ENCODE results near the gene COPS6.
A peak's percentile ranks its signal among the peaks of the same experiment; 100 is the strongest.

COPS6 gene

DNA sequence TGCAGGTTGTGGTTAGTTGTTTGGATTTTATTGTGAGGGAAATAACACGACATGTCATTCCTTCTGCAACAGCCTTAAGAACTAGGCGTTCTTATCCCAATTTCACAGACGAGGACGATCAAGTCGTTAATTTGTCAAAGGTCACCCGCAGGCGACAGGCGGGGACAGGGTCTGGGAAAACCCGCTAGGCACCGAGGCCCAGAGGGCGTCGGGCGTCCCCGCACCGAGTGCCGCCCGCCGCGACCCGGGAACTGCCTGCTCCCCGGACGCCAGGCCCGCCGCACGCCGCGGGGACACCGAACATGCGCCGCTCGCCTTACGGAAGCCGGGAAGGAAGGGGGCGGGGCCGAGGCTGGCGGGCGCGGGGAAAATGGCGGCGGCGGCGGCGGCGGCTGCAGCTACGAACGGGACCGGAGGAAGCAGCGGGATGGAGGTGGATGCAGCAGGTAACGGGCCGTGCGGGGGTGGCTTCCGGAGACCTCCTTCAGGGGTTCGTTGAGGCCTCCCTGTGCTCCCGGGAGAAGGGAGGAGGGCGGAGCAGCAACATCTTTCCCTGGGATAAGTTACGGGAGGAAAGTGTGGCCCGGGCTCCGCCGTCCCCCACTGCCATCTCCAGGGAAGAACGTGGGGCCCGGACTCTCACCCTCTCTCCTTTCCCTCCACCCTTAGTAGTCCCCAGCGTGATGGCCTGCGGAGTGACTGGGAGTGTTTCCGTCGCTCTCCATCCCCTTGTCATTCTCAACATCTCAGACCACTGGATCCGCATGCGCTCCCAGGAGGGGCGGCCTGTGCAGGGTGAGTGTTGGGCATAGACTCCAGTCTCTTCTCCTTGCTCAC lies at the start of gene COPS6:
TSS of gene COPS6 (plus strand) at position 349 of the 837 bp plus-strand sequence. CDS start at position 371, 22 bp downstream.
- DNase-seq (ENCODE audit: low spot score), result peak; percentile 91

DNA sequence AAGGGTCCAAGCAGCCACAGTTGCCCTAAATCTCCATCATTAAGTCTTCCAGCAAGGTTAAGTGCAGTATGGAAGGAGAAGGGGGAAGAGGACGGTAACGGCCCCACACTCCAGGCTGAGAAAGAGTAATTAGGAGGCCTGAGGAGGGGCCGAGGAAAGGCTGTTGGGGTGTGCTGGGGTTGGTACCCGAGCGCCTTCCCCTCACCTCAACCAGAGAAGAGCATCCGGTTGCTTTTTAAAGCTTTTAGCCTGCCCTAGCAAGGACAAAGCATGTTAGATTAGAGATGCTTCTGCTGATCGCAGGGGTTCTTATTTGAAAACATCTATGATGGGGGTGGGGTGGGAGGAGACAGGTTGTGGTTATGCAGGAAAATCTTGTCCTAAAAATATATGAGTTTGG lies 48.2 kb upstream of the COPS6 start:
- no peak for DNase-seq (ENCODE audit: low spot score)

DNA sequence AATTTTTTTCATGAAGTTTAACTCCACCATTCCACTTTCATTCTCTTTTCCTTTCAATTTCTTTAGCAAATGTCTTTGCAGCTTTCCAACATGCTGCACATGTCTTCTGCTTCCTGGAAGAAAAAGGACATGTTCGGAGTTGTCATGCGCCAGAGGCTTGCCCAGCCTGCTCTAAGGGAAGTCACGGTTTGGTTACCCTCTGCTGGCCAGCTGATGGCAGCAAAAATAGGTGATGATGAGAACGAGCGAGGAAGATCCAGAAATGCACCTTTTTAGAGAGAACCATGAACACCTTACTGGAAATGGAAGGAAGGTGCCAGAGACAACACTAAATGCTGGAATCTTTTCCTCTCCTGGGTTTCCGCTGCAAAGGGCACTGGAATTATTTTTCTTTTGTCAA lies 44.1 kb upstream of the COPS6 start:
- DNase-seq (ENCODE audit: low spot score), result no peak

DNA sequence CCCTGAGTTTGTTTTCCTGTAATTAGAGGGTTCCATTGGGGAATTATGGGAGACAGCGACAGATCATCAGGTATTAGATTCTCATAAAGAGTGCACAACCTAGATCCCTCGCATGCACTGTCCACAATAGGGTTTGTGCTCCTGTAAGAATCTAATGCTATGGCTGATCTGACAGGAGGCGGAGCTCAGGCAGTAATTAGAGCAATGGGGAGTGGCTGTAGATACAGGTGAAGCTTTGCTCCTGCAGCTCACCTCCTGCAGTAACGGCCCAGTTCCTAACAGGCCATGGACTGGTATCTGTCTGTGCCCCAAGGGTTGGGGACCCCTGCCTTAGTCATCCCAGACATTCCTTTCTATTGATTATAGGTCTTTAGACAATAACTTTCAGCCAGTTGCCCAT lies 40.1 kb upstream of the COPS6 start:
- DNase-seq (ENCODE audit: low spot score), result no peak

DNA sequence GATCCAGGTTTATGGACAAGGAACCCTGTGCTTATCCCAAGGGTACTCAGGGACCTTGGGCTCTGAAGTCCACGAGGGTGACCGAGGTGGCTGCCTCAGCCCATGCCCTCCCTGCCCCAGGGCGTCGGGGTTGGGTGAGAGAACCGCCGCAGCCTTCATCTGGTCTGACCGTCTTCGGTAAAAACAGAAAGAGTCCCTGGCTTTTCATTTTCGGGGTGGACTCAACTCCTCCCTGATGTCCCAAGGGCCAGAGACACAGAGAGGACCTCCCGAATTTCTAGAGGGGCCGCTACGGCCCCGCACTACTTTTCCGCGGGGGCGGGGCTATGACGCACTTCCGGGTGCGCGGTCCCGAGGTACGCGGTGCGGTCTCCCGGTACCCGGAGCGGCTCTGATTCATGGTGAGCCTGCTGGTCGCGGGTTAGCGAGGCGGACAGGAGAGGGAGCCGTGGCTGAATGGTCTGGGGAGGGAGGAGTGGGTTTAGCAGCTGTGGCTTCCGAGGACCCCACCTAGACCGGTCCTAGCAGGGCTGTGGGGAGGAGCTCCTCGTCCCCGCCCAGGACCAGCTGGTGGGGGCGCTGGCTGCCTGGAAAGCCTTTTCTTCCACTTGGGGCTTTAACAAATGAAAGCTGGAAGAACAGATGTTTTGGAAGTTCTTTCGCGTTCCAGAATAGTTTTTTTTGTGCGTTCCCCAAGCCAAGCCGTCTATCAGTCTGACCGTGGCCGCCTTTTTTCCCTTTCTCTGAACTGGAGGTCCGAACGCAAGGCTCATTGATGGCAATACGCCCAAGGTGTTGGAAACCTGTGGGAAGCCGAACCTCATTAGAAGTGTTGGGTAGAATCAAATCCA lies 39.1 kb upstream of the COPS6 start, which contains the start of gene ZSCAN21:
TSS of gene ZSCAN21 (plus strand) at position 334 of the 851 bp plus-strand sequence. CDS start 7,233 bp downstream, outside the sequence.
- DNase-seq (ENCODE audit: low spot score), result peak; percentile 95

DNA sequence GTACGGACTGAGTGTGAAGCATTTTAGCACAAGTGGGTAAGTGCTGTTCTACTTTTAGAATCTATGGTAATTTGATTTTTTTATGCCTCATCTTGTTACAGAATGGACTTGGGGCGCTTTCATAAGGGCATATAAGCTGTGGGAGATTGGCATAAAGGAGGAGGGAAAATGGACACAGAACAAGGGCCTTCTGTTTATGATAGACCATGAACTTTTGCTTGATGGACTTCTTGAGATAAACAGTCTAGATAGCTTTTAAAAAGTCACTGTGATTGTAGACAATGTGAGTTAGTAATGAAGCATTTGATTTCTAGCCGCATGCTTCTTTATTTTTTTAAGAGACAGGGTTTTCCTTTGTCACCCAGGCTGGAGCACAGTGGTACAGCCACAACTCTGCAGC lies 37.2 kb upstream of the COPS6 start:
- DNase-seq (ENCODE audit: low spot score), result no peak

DNA sequence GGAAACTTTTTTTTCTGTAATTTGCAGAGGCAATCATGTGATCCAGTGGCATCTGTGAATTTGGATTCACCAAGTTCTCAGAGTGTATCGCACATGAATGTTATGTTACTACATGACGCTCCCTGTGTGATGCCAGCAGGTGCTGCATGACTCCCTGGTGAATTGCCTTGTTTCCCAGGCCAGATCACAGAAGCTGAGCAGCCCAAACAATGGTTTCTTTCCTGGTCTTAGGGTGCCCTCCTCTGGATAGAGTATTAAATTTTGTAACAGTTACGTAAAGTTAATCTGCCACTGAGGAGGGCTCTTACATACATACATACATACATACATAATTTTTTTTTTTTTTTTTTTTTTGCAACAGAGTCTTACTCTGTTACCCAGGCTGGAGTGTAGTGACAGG lies 35.6 kb upstream of the COPS6 start:
- DNase-seq (ENCODE audit: low spot score), result peak; percentile 75

DNA sequence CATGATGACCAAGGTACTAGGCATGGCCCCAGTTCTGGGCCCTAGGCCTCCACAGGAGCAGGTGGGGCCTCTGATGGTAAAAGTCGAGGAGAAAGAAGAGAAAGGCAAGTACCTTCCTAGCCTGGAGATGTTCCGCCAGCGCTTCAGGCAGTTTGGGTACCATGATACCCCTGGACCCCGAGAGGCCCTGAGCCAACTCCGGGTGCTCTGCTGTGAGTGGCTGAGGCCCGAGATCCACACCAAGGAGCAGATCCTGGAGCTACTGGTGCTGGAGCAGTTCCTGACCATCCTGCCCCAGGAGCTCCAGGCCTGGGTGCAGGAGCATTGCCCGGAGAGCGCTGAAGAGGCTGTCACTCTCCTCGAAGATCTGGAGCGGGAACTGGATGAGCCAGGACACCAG lies 31.8 kb upstream of the COPS6 start:
- DNase-seq (ENCODE audit: low spot score), result no peak

DNA sequence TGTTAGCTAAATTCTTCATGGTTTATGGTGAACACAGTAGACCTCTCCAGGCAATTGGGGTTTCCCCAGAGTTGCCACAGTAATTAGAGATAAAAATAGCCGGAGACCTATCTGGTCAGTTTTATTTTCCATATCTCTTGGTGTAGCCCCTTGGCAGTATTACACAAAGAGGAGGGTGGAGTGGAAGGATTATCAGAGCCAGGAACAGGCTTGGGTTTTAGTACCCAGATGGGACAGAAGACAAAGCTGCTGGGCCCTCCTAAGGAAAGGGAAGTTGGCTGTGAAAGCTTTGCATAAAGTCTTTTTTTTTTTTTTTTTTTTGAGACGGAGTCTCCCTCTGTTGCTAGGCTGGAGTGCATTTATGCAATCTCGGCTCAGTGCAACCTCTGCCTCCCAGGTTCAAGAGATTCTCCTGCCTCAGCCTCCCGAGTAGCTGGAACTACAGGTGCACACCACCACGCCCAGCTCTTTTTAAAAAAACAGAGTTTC lies 29.5 kb upstream of the COPS6 start:
- DNase-seq (ENCODE audit: low spot score), result no peak

DNA sequence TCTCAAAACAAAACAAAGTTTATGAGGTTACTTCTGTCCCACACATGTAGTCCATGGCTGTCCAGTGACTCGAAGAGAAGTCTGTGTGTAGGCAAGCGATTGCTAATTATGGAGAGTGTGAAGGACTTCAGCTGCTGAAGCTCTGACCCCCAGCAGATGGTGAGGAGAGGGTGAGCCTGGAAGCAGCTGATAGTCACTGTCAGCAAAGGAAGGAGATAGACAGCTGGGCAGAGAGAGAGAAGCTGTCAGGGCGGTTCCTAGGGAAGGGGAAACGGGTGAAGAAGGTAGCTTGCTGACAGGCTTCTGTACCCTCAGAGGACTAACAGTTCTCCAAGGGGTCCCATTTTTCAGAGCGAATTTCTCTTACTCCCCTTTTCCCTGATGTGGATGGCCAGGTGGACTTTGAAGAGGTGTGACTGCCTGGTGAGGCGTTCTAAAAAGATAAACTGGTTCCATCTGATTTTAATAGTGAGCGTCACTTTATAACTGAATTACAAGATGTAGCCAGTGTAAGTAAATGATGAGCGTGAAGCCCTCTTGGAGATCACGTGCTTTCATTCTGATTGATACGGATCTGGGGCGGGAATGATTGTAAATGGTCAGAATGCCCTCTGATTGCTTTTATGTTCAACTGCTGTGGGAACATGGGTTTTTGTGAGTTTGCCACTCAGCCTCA lies 27.1 kb upstream of the COPS6 start:
- no peak for DNase-seq (ENCODE audit: low spot score)

DNA sequence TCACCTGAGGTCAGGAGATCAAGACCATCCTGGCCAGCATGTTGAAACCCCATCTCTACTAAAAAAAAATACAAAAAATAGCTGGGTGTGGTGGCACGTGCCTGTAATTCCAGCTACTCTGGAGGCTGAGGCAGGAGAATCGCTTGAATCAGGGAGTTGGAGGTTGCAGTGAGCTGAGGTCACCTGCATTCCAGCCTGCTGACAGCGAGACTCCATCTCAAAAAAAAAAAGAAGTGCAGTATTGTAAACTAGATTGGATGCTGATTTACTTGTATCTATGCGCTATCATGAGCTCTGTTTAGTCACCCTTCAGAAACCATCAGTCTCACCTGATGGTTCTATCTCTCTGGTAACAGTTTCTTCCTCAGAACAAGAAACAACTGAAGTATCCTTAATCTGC lies 25.4 kb upstream of the COPS6 start:
- DNase-seq (ENCODE audit: low spot score), result no peak

DNA sequence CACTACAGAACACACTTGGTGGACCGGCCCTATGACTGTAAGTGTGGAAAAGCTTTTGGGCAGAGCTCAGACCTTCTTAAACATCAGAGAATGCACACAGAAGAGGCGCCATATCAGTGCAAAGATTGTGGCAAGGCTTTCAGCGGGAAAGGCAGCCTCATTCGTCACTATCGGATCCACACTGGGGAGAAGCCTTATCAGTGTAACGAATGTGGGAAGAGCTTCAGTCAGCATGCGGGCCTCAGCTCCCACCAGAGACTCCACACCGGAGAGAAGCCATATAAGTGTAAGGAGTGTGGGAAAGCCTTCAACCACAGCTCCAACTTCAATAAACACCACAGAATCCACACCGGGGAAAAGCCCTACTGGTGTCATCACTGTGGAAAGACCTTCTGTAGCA lies 24.6 kb upstream of the COPS6 start:
- DNase-seq (ENCODE audit: low spot score), result no peak

DNA sequence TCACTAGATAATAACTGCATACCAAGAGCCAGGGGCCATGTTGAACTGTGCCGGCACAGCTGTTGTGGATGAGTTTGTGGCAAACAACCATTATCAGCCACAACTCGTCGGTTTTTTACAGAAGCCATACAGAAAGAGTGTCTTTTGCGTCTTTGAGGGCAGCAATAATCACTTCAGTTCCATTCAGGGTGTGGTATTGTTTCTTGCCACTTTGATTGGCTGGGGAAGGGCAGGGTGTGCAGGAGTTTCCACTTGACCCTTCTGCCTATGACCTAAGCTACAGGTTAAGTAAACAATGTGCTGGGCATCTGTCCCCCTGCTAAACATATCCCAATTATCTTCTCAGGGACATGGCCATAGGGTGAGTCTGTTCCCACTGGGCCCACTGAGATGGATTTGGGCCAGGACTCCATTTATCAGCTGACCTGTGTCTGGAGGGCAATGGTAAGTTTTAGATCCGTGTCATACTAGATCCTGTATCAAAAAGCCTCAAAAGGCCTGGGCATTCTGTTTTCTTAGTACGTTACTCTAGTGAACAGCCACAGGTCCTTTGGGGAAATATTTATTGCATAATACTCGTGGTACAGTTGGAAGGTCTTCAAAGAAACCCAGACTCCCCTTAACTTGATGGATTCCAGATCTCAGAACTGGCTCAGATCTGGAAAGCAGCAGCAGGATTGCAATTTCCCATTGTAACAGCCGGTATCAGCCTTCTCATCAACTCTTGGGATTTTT lies 23.1 kb upstream of the COPS6 start:
- peak; percentile 58 for DNase-seq (ENCODE audit: low spot score)

DNA sequence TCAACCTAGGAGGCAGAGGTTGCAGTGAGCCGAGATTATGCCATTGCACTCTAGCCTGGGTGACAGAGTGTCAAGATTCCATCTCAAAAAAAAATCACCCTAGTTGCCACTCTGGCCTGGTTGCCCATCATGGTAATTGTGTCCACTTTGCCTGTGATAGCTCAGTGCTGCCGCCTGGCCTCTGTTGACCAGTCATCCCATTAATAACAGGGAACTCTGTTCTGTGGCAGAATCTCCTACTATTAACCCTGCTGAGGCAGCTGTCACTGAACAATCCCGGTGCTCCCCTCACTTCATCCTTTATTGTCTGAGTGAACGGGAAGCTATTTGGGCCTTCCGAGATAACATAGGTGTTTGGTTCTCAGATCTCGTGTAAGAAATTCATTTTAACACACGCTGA lies 21.8 kb upstream of the COPS6 start:
- no peak for DNase-seq (ENCODE audit: low spot score)

DNA sequence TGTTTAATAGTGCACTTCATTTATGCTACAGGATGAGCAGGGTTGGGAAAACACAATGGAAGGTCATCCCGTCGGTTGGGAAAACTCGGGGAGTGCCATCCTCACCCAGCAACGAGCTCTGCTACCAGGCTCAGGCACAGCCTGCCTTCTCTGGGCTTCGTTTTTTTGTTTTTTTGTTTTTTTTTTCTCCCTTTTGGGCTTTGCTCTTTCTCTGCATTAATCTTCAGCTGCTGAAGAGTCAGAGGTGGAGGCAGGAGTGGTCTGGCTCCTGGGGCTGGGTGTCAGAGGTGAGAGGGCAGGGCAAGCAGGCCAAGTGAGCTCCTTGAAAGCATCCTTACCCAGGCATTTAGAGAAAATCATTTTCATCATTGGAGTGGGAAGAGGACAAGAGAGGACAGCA lies 18.8 kb upstream of the COPS6 start:
- no peak for DNase-seq (ENCODE audit: low spot score)

DNA sequence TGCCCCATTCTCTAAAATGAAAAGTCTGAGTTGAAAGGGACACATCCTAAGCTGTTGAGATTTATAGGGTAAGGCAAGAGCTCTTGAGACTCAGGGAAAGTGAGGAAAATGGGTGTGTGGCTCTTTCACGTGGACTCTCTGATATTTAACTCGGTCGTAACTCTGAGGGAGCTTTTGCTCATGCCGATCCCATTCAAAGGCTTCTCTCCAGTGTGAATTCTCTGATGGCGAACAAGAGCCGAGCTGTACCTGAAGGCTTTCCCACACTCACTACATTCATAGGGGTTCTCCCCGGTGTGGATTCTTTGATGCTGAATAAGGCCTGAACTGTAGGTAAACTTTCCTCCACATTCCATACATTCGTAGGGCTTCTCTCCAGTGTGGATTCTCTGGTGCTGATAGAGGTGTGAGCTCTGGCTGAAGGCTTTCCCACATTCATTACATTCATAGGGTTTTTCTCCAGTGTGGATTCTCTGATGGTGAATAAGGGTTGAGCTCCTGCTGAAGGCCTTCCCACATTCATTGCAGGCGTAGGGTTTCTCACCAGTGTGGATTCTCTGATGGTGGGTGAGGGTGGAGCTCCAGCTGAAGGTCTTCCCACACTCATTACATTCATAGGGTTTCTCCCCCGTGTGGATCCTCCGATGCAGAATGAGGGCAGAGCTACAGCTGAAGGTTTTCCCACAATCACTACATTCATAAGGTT lies 17.6 kb upstream of the COPS6 start:
- no peak for DNase-seq (ENCODE audit: low spot score)

DNA sequence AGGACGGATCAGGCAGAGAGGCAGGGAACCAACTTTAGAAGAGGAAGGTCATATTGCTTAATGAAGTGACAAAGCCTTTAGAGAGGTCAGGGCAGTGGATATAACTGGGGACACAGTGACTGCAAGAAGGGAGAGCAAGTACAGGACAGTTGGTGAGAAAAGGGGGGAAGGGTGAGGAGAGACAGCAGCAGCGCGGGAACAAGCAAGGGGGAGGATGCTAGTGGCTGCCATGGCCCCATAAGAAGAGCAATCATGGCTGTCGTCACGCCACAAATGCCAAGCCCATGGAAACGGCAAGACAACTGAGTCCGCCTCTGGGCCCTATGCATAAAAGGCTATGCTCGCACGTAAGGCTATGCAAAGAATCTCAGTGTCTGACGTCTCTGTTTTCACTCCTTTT lies 16.3 kb upstream of the COPS6 start:
- DNase-seq (ENCODE audit: low spot score), result no peak

DNA sequence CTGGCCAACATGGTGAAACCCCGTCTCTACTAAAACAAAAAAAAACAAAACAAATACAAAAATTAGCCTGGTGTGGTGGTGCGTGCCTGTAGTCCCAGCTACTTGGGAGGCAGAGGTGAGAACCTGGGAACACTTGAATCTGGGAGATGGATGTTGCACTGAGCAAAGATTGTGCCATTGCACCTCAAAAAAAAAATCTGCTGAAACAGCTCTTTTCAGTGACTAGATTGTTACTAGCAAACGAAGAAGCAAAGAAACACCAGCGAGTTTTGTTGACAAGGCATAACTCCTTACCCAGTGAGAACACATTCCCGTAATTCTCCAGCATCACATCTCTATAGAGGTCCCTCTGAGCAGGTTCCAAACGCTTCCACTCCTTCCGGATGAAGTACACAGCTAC lies 13.9 kb upstream of the COPS6 start:
- DNase-seq (ENCODE audit: low spot score), result no peak

DNA sequence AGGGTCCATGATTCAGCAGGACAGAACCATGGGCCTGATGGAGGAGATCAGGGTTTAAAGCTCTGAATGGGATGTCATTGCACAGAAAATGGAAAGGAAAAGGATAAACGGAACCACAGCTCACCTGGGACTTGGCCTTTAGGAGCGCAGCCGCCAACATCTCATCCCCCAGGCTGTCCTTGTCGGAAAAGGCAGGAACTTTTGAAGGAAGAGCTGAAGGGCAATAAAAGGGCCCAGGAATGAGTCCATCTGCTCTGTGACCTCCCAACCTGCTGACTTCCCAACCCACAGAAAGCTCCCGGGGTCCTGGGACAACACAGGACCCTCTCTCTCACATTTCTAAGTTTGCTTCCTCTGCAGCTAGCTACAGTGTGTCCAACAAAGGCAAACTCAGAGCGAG lies 13.4 kb upstream of the COPS6 start:
- DNase-seq (ENCODE audit: low spot score), result no peak

DNA sequence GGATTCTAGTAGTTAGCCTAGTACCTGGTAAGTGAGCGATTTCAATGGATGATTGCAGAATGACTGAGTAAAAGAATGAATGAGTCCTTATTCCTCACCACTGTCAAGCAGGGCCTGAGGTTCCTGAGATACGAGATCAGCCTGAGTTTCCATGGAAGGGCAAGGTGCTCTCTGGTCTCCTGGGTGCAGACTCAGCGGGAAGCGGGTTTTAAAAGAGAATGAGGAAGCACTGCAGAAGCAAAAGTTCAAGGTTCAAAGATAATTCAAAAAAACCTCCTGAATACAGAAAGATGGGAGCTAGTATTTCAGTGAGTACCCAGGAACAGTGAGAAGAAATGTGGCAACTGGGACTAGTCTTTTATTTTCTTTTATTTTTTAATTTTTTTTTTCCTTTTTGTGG lies 11.6 kb upstream of the COPS6 start:
- DNase-seq (ENCODE audit: low spot score), result no peak

DNA sequence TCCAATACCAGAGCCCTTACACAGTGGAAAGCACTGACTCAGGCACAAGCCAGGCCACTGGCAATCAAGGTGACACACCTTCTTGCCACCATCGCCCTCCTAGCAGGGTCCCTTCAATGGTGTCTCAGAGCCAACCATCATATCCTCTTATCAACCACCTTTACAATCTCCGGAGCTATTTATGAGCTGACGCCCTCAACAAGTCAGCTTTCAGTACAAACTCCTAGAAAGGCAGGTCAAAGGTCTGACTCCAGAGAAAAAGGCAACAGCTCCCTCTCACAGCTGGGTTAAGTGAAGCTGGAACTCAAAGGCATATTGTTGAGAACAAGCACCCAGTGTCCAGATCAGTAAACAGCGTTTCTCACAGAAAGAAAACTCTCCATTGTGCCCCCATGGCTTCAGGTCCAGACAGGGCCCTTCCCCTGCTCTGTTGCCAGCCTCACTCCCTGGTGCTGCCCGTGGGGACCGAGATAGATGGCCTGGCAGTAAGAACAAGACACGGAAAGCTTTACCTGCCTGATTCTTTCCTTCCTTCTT lies 9.7 kb upstream of the COPS6 start:
- DNase-seq (ENCODE audit: low spot score), result no peak

Measured in GM03348 (cell line).